HG02943 (cell line): Measurements from ENCODE around the gene BMX.

Experiments
- ATAC-seq: cut with Tn5 transposase; IDR thresholded peaks from one replicate; pipeline ENCODE4 v1.9.1; 2021; ENCODE audit warnings: mild to moderate bottlenecking, low read depth, moderate library complexity; ENCODE audit not compliant: unreplicated experiment

BMX gene

DNA sequence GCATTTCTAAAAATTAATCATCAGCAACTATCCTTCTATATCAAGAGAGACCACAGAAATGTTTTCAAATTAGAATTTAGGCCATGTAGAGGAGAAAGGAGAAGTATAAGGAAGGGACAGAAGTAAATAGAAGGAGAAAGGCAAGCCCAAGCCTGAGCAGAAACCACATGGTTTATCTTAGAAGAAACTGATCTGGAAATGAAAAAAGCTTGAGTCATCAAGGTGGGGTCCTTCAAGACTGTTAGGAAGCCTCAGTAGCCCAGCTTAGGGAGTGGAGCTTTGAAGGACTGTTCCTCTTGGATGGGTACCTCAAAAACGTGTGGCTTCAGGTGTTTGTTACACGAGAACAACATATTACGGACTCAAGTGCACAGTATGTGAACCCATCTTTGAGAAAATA, 4.5 kb downstream of the BMX start:
- no peak for ATAC-seq

DNA sequence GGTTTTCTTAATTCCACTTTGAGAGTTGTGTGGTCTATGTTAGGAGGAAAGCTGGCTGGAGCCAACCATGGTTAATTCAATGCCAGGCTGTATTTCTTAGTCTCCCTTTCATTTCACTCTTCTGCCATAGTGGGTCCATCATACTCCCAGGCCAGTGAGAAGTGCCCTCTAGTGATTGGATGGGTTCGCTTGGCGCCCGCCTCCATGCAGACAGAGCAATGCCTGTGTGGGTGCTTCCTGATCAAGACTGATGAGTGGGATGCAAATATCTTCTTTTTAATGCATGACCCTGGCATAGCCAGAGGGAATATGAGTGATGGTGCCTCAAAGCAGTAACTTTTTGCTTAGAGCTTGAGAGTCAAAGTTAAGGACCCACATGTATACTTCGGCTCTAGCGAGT, 6.4 kb downstream of the BMX start:
- ATAC-seq: no peak

GRCh38 chrX:15509845-15510244, 9.2 kb downstream of the BMX start:
- ATAC-seq: no peak

DNA sequence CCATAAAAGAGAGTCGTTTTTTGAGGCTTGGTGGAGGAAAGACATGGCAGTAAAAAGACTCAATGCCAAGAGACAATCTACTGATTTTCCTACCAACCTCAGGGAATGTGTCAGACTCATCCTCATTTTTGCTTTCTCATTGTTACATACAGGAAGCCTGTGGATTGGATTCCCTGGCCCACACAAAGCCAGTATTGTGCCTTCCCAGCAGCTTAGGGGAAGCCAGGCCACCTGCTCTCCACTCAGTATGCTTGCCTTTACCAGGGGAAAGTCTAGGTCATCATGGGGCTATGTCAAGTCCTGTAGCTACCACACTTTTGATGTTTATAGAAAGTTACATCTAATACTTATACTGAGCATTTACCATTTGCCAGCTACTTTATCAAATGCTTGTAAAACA, 11.0 kb downstream of the BMX start:
- no peak for ATAC-seq

- no peak for ATAC-seq
These were observed 11.9 kb downstream of the BMX start for GRCh38 chrX:15512401-15512965.

DNA sequence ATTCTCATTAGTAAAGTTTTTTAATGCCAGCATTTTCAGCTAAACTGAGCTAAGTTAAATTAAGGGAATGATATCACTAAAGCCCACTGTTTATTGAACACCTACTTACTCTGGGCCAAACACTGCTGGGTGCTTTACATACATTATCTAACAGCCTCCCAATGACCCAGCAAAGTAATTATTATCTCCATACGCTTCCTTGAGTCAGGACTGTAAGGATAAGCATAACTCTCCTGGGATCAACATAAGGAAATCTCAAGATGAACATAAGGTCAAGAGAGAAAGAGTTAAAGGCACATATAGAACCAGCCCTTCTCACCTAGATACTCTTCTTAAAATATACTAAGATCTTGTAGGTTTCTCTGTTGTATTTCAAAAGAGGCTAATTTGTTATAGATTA, 13.7 kb downstream of the BMX start:
- ATAC-seq: no peak

DNA sequence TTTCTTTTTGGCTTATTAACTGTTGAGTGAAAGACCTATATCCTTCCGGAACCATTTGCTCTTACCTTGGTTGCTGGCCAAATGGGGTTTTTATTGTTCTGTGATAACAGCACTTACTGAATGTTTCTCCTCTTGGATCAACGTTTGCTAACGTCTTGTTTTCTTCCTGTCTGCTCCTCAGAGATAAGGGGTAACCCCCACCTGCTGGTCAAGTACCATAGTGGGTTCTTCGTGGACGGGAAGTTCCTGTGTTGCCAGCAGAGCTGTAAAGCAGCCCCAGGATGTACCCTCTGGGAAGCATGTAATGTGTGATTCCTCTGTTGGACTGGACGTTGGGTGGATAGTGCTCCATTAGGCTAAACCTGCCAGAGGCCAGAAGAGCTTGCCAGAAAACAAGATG, 15.3 kb downstream of the BMX start:
- no peak for ATAC-seq

GRCh38 chrX:15522464-15522863, 21.9 kb downstream of the BMX start:
- no peak for ATAC-seq

DNA sequence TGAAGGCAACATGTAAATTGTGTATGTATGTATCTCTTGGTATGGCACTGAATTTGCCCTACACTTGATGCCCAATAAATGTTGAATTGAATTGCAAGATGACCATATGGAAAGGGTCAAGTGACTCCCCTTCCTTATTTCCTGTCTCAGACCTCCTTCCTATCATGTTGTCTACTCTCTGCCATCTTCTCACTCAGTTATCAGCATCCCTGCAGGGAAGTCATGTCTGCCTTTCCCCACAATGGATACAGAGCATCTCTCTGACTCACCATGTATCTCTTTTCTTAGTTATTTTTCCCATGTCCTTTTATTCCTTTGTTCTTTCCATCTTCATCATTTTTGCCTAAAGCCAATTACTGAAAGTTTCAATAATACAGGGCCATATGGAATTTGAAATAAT, 22.5 kb downstream of the BMX start:
- no peak for ATAC-seq

DNA sequence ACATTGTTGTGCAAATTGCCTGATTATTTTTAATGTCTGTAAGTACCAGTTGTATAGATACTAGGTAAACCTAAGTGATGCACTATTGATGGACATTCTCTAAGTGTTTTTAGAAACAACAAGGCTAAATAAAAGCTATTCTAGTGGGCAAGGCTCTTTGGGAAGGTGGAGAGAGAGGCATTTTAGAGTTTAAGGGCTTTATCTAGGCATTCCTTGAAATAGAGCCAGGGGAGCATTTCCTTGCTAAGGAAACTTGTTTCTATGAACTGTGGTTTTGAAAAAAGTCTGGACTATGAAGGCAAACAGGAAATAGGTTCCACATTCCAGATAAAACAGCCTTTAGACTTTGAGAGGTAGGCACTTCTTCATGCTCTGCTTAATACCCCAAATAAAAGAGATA, 23.8 kb downstream of the BMX start:
- ATAC-seq: no peak

GRCh38 chrX:15525664-15526416, 25.2 kb downstream of the BMX start:
- ATAC-seq: no peak

GRCh38 chrX:15529165-15529564, 28.6 kb downstream of the BMX start:
- no peak for ATAC-seq

GRCh38 chrX:15530318-15530717, 29.7 kb downstream of the BMX start:
- ATAC-seq: no peak

GRCh38 chrX:15546745-15547144, 46.1 kb downstream of the BMX start:
- ATAC-seq: no peak

GRCh38 chrX:15547356-15547755, 46.7 kb downstream of the BMX start:
- ATAC-seq: no peak

DNA sequence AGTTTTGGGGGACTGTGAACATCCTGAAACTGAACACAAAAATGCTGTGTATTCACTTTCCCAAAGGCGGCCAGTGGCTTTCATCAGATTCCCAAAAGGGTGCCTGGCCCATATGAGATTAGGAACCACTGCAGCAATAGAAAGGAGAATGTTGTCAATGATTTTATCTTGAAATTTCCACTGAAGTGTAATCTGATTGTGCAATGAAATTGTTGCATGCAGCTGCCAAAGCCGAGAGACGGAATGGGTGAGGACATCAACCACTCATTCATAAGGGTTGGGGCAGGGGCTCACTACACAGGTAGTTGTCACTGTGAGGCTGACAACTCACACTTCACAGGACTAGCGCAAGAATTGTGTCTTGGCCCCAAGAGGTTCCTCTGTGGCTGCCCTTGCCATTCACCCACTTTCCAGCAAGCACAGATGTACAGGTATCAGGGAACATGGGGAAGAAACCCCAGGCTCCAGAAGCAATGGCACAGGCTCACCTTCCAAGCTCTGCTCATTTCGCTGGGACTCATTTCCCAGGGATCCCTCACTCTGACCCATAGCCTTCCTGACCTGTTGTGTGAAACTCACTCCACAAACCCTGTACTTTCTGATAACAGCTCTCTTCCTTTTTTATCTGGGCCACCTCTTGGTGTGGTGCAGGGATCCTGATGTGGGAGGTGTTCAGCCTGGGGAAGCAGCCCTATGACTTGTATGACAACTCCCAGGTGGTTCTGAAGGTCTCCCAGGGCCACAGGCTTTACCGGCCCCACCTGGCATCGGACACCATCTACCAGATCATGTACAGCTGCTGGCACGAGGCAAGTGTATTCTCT, 48.8 kb downstream of the BMX start:
- no peak for ATAC-seq

DNA sequence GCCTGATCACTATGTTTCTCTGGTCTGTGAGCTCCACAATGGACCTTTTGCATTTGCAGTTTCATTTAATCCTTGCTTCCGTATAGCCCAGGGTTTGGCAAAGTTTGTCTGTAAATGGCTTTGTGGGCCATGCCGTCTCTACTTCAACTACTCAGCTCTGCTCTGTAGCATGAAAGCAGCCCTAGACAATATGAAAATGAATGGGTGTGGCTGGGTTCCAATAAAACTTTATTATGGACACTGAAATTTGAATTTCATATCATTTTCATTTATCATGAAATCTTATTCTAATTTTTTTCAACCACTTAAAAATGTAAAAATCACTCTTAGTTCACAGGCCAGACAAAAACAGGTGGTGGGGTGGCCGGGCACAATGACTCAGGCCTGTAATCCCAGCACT, 58.6 kb downstream of the BMX start:
- ATAC-seq: no peak

DNA sequence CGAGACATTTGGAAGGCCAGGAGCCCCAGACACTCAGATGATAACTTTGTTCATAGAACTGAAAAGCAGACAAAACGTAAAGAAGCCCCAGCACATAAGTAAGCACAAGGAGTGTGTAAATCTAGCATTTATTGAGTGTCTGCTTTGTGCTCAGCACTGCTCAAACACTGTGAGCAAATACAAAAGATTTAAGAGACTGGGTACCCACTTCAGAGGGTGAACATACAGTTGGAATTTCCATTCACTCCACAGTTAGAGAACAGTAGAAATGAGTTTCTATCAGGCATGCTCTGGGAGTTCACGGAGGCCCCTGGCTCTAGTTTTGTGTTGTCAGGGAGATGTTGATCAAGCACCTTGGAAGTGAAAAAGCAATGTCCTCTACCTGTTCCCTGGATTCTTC, 60.3 kb downstream of the BMX start:
- no peak for ATAC-seq

- no peak for ATAC-seq
These were observed 62.4 kb downstream of the BMX start for GRCh38 chrX:15563056-15563455.

- ATAC-seq: no peak
These were observed 64.5 kb downstream of the BMX start for GRCh38 chrX:15564981-15565579.

GRCh38 chrX:15566244-15566643, 65.6 kb downstream of the BMX start:
- ATAC-seq: no peak
